OCI-LY3 (cell line): ENCODE data around the gene TOB1.

Experiments
- CTCF ChIP-seq: fragments of 200-600, 300-600 bp; sonication (generic); IDR thresholded peaks from 2 replicates; pipeline ENCODE4 v1.5.1; 2014; ENCODE audit warnings: antibody characterized with exemption, low read length, low read depth
- EZH2phosphoT487 ChIP-seq: fragments of 200-600 bp; shearing (Covaris generic); IDR thresholded peaks from 2 replicates; pipeline ENCODE4 v1.6.1; 2018; ENCODE audit warnings: antibody characterized with exemption, mixed run types, low read depth

GRCh38 chr17:50837286-50837979 lies 28.7 kb downstream of the TOB1 start:
- TF ChIP-seq CTCF (no peak), EZH2phosphoT487 (no peak)
